PC-9 (cell line): ENCODE measurements around the gene SAMD14. TPM values are rescaled to one million over a fixed set of nuclear protein-coding genes. Genes with fewer than 3 reads are reported as not detected.

Experiments used
- BruUV-seq: library from RNA; stranded (reverse); fragments of 400-500 nt; replicated peaks from 2 replicates; lab custom pipeline; 2021; lab: Mats Ljungman, UMichigan
- CTCF ChIA-PET: fragments of 300-600 bp; sonication (Branson Sonifier 250); formaldehyde crosslinking; loops from one replicate; lab custom pipeline; 2022; ENCODE audit warnings: antibody characterized with exemption; lab: Charles Lee
- POLR2A ChIA-PET: fragments of 300-600 bp; sonication (Branson Sonifier 250); formaldehyde crosslinking; loops from one replicate; lab custom pipeline; 2022; ENCODE audit warnings: antibody characterized with exemption; ENCODE audit not compliant: unreplicated experiment; lab: Charles Lee
- DNase-seq, 2 experiments: peaks; one replicate each; pipeline versions ENCODE4 v3.0.0 to v3.0.0-alpha.2; 2015 to 2022; ENCODE audit warnings: mixed read lengths in 1 of 2
- H2AFZ ChIP-seq: fragments of 200-600 bp; sonication (generic); 2 replicates; pipeline ENCODE4 v1.8.1; 2017; ENCODE audit warnings: antibody characterized with exemption
- H3F3A ChIP-seq: fragments of 200-600 bp; sonication (generic); 2 replicates; pipeline ENCODE4 v1.8.1; 2017; ENCODE audit warnings: antibody characterized with exemption, mild to moderate bottlenecking, low read depth; ENCODE audit not compliant: insufficient read depth
- H3K27ac ChIP-seq: fragments of 200-600 bp; sonication (generic); 2 replicates; pipeline ENCODE4 v1.6.1; 2016; ENCODE audit warnings: mixed run types
- H3K27me3 ChIP-seq: fragments of 200-600 bp; sonication (generic); 2 replicates; pipeline ENCODE4 v1.6.1; 2016; ENCODE audit warnings: low read depth, mixed run types; ENCODE audit not compliant: insufficient read depth
- H3K36me3 ChIP-seq: fragments of 200-600 bp; sonication (generic); 2 replicates; pipeline ENCODE4 v1.6.1; 2016; ENCODE audit warnings: low read depth, mixed run types
- H3K4me1 ChIP-seq: fragments of 200-600 bp; sonication (generic); replicated peaks from 2 replicates; pipeline ENCODE4 v1.6.1; 2016; ENCODE audit warnings: mixed run types; ENCODE audit not compliant: insufficient read depth
- H3K4me2 ChIP-seq: fragments of 200-600 bp; sonication (generic); 2 replicates; pipeline ENCODE4 v1.6.1; 2017; ENCODE audit warnings: mixed run types
- H3K4me3 ChIP-seq: fragments of 200-600 bp; sonication (generic); 2 replicates; pipeline ENCODE4 v1.6.1; 2016; ENCODE audit warnings: mixed run types
- H3K79me2 ChIP-seq: fragments of 200-600 bp; sonication (generic); 2 replicates; pipeline ENCODE4 v1.6.1; 2017; ENCODE audit warnings: low read depth, mixed run types
- H3K9me2 ChIP-seq: fragments of 200-600 bp; sonication (generic); 2 replicates; pipeline ENCODE4 v1.8.1; 2017; ENCODE audit warnings: mild to moderate bottlenecking; ENCODE audit not compliant: insufficient read depth
- H3K9me3 ChIP-seq: fragments of 200-600 bp; sonication (generic); 2 replicates; pipeline ENCODE4 v1.8.1; 2016; ENCODE audit warnings: low read depth; ENCODE audit not compliant: insufficient read depth
- H4K20me1 ChIP-seq: fragments of 200-600 bp; sonication (generic); 2 replicates; pipeline ENCODE4 v1.8.1; 2017; ENCODE audit not compliant: insufficient read depth
- EZH2 ChIP-seq: fragments of 200-600 bp; sonication (generic); IDR thresholded peaks from 2 replicates; pipeline ENCODE4 v1.8.0; 2017; ENCODE audit warnings: antibody characterized with exemption, low read depth
- intact Hi-C: fragments of 100-400 bp; cut with micrococcal nuclease; formaldehyde crosslinking; loops from one replicate; pipeline ENCODE4 v1.10.0; 2022; ENCODE audit not compliant: unreplicated experiment
- total RNA-seq: library from RNA; stranded (reverse); gene quantifications from 2 replicates; pipeline ENCODE4 v1.2.3, GENCODE V29; 2021
- TF ChIP-seq, protein P1 (sequence below): fragments of 200-600 bp; sonication (generic); conservative IDR thresholded peaks from 2 replicates; pipeline ENCODE4 v1.6.1; 2017; ENCODE audit warnings: mixed run types, antibody characterized with exemption, mild to moderate bottlenecking, moderate library complexity

SAMD14 gene
- total RNA-seq, 1 experiment from 2014 or later: 0.17 TPM

DNA sequence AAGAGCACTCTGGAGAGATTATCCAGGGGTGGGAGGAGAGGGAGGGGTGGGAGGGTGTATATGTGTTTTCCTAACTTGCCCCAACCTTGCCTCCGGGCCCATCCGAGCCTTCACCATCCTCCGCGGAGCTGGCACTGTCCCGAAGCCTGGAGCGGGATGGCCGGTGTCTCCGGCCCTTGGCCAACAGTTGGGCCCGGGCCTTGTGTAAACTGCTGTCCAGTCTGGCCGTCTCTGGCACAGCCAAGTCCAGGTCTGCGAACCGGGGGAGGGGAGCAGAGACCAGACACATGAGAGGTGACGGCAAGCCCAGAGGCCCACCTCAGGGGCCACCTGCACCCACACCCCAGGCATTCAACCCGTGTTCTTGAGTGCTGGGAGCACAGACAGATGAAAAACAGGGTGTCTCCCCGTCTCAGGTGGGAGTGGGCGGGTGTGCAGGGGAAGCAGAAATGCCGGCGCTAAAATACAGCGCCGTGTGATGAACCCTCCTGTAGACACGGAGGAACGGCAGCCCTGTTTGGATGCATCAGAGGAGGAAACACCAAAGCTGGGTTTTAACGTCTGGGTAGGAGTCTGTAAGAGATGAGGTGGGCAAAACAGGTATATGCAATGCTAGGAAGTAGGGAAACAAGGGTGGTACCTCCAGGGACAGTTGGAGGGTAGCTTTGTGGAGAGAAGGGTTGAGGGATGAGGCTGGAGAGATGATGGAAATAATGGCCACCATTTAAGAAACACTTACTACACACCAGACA lies 11.7 kb downstream of the SAMD14 start:
- BruUV-seq: no TSS peak
- POLR2A ChIA-PET: no interaction called here

DNA sequence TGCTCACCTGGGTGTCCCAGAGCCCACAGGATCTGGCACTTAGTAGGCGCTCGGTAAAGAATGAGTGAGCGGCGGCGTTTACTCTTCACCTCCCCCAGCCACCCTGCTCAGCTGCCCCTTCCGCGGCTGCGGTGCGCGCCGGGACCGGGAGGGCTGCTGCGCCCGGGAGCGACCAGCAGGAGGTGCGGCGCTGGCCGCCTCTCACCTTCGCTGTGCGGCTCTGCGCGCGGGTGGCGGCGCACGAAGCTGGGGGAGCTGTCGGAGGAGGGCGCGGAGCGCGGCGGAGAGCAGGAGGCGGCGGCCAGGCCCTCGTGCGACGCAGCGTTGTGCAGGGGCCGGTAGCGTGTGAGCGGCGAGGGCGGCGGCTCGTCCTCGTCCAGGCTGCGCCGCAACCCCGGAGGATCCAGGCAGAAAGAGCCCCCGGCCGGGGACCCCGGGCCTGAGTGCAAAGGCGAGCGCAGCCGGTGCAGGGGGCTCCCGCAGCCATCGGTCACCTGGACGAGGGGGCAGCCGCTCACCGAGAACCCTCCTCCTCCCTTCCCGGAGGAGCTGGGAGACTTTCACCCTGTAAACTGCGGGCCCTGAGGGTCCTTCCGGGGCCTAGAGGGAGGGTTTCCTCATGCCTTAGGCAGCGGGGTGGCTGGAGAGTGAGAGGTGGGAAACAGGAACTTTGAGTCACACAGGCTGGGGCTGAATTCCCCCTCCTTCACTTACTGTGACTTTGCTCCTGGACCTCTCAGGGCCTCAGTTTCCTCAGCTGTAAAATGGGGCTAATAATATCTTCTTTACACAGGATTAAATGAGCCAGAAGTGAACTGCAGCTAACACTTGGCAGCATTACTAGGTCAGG lies 12.5 kb downstream of the SAMD14 start:
- no peak overlapping the region for H3K27ac ChIP-seq
- H2AFZ ChIP-seq: no peak overlapping the region

More for the DNA sequence above, 11.7 kb downstream of the SAMD14 start:
- Histone ChIP-seq H2AFZ (no peak overlapping the region), H3K4me1 (no peaks in the 10 kb centered on the region), H3K36me3 (no peaks in the 10 kb centered on the region), H3K9me2 (no peaks in the 10 kb centered on the region), H3K9me3 (no peaks in the 10 kb centered on the region), H3K4me2 (no peak overlapping the region), H4K20me1 (no peaks in the 10 kb centered on the region), H3K4me3 (no peak overlapping the region), H3K27me3 (peaks cover 43% of the 10 kb centered on the region), H3K79me2 (no peaks in the 10 kb centered on the region), H3K27ac (no peak overlapping the region), H3F3A (peaks cover 4% of the 10 kb centered on the region; the same call in 1 of the 2 replicates)
- CTCF ChIA-PET: interaction anchor here (0.5 kb wide), 1 partner anchor 206 kb away, joined by 3 read pairs; no protein-coding TSS in a partner anchor
- DNase-seq: no peak
- intact Hi-C loops: no loop called here
- TF ChIP-seq, protein P1, sequence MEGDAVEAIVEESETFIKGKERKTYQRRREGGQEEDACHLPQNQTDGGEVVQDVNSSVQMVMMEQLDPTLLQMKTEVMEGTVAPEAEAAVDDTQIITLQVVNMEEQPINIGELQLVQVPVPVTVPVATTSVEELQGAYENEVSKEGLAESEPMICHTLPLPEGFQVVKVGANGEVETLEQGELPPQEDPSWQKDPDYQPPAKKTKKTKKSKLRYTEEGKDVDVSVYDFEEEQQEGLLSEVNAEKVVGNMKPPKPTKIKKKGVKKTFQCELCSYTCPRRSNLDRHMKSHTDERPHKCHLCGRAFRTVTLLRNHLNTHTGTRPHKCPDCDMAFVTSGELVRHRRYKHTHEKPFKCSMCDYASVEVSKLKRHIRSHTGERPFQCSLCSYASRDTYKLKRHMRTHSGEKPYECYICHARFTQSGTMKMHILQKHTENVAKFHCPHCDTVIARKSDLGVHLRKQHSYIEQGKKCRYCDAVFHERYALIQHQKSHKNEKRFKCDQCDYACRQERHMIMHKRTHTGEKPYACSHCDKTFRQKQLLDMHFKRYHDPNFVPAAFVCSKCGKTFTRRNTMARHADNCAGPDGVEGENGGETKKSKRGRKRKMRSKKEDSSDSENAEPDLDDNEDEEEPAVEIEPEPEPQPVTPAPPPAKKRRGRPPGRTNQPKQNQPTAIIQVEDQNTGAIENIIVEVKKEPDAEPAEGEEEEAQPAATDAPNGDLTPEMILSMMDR: no peak

DNA sequence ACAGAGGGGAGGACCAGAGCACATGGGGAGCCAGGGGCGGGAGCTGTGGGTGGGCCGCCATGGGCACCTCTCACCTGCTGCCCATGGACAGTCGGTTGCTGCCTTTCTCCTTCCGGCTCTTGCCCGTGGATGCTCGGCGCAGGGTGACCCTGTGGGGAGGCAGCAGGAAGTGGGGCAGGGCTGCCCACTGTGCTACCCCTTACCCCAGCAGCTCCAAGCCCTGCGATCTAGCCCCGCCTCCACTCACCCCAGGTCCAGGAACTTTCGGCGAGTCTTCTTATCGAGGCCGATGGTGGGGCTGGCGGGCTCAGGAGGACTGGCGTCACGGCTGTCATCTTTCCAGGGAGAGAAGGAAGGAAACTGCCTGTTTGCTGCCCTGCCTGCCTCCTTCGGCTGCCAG lies 14.2 kb downstream of the SAMD14 start:
- H3K4me1 ChIP-seq: 0 out of 2 replicates have a peak, but pooled peaks cover 5% of the 10 kb centered on the region
- DNase-seq: no peak
- CTCF ChIA-PET: interaction anchor here (1.5 kb wide), 1 partner anchor 22 kb away, joined by 3 read pairs; no protein-coding TSS in a partner anchor
- H3K9me3 ChIP-seq: no peaks in the 10 kb centered on the region
- POLR2A ChIA-PET: no interaction called here
- H3K4me3 ChIP-seq: no peak overlapping the region
- no peak overlapping the region for H3K4me2 ChIP-seq
- H4K20me1 ChIP-seq: no peaks in the 10 kb centered on the region
- H3K27me3 ChIP-seq: peaks cover 39% of the 10 kb centered on the region
- H3K36me3 ChIP-seq: no peaks in the 10 kb centered on the region
- no TSS peak for BruUV-seq
- no peaks in the 10 kb centered on the region for H3K9me2 ChIP-seq
- H2AFZ ChIP-seq: no peak overlapping the region
- H3K27ac ChIP-seq: no peak overlapping the region
- TF ChIP-seq EZH2: no peak
- TF ChIP-seq, protein P1: no peak
- H3K79me2 ChIP-seq: no peaks in the 10 kb centered on the region
- intact Hi-C loops: no loop called here
- peaks cover 4% of the 10 kb centered on the region; the same call in 1 of the 2 replicates for H3F3A ChIP-seq

More for the DNA sequence above, 12.5 kb downstream of the SAMD14 start:
- H3K4me1 ChIP-seq: 0 out of 2 replicates have a peak, but pooled peaks cover 1% of the 10 kb centered on the region
- no peaks in the 10 kb centered on the region for H3K9me3 ChIP-seq
- no peak for TF ChIP-seq EZH2
- TF ChIP-seq, protein P1: peak; percentile 50; the same call in 1 of the 2 replicates
- ChIA-PET CTCF (interaction anchor here (0.5 to 0.7 kb wide), 2 partner anchors 57 to 207 kb away, joined by 3 read pairs; no protein-coding TSS in a partner anchor), POLR2A (interaction anchor here (0.7 kb wide), 1 partner anchor 55 kb away, joined by 3 read pairs; no protein-coding TSS in a partner anchor)
- no peaks in the 10 kb centered on the region for H4K20me1 ChIP-seq
- H3K79me2 ChIP-seq: no peaks in the 10 kb centered on the region
- H3K36me3 ChIP-seq: no peaks in the 10 kb centered on the region
- DNase-seq: peak in 1 of 2 experiments; percentile 62
- BruUV-seq: no TSS peak
- H3K9me2 ChIP-seq: no peaks in the 10 kb centered on the region
- peaks cover 39% of the 10 kb centered on the region for H3K27me3 ChIP-seq
- intact Hi-C loops: no loop called here
- no peak overlapping the region for H3K4me3 ChIP-seq
- peak overlapping the region; percentile 4; the same call in 1 of the 2 replicates for H3K4me2 ChIP-seq
- peaks cover 4% of the 10 kb centered on the region; the same call in 1 of the 2 replicates for H3F3A ChIP-seq
